IMR-90 (cell line): Measurements from ENCODE around the gene MMP10. TPM values are rescaled to one million over a fixed set of nuclear protein-coding genes. Genes with fewer than 3 reads are reported as not detected.

Experiments used
- ATAC-seq: fragments of 200-7000 bp; cut with Tn5 transposase; 2 replicates; pipeline ENCODE4 v1.9.1; 2020; ENCODE audit warnings: low read depth, mild to moderate bottlenecking, moderate library complexity
- BruUV-seq: library from RNA; stranded (reverse); fragments of 400-500 nt; replicated peaks from 2 replicates; lab custom pipeline; 2021; lab: Mats Ljungman, UMichigan
- CTCF ChIA-PET: fragments of 300-600 bp; formaldehyde crosslinking; extraction: SDS; loops from one replicate; lab custom pipeline; 2021; ENCODE audit warnings: antibody characterized with exemption; lab: Yijun Ruan, JAX
- POLR2A ChIA-PET: fragments of 300-600 bp; sonication (Branson Sonifier 250); formaldehyde crosslinking; loops from one replicate; lab custom pipeline; 2022; ENCODE audit warnings: antibody characterized with exemption; ENCODE audit not compliant: unreplicated experiment; lab: Charles Lee
- DNase-seq: peaks from one replicate; pipeline ENCODE4 v3.0.0; 2013
- H2AFZ ChIP-seq: replicated peaks from 2 replicates; pipeline ENCODE3; 2013; ENCODE audit warnings: low read length, mild to moderate bottlenecking; ENCODE audit not compliant: poor library complexity
- H2AK5ac ChIP-seq: 2 replicates; pipeline ENCODE4 v1.6.1; 2013; ENCODE audit warnings: low read depth, low read length, inconsistent platforms
- H2AK9ac ChIP-seq: replicated peaks from 2 replicates; pipeline ENCODE3; 2013; ENCODE audit warnings: mild to moderate bottlenecking, low read depth, low read length, moderate library complexity; ENCODE audit not compliant: poor library complexity
- H2BK120ac ChIP-seq: 2 replicates; pipeline ENCODE4 v1.6.1; 2013; ENCODE audit warnings: low read depth, low read length, inconsistent platforms
- H2BK15ac ChIP-seq: 3 replicates; pipeline ENCODE4 v1.6.1; 2013; ENCODE audit warnings: low read depth, low read length, inconsistent platforms
- H2BK20ac ChIP-seq: 2 replicates; pipeline ENCODE4 v1.6.1; 2013; ENCODE audit warnings: low read depth, mild to moderate bottlenecking, inconsistent platforms, low read length, moderate library complexity
- H2BK5ac ChIP-seq: 2 replicates; pipeline ENCODE4 v1.6.1; 2013; ENCODE audit warnings: mild to moderate bottlenecking, low read depth, low read length, inconsistent platforms; ENCODE audit not compliant: poor library complexity, severe bottlenecking
- H3K14ac ChIP-seq: replicated peaks from 2 replicates; pipeline ENCODE4 v1.6.1; 2013; ENCODE audit warnings: low read depth, low read length, inconsistent platforms
- H3K18ac ChIP-seq: 2 replicates; pipeline ENCODE4 v1.6.1; 2013; ENCODE audit warnings: low read depth, low read length, control low read depth
- H3K23ac ChIP-seq: 2 replicates; pipeline ENCODE4 v1.6.1; 2013; ENCODE audit warnings: low read depth, low read length, inconsistent platforms
- H3K27ac ChIP-seq: 2 replicates; pipeline ENCODE4 v1.5.1; 2013; ENCODE audit warnings: mild to moderate bottlenecking, control low read depth, low read length; ENCODE audit not compliant: insufficient read depth
- H3K27me3 ChIP-seq: 2 replicates; pipeline ENCODE4 v1.6.1; 2013; ENCODE audit warnings: low read length; ENCODE audit not compliant: control insufficient read depth, insufficient read depth
- H3K36me3 ChIP-seq: 2 replicates; pipeline ENCODE4 v1.6.1; 2013; ENCODE audit warnings: low read length, mixed read lengths; ENCODE audit not compliant: control insufficient read depth, insufficient read depth
- H3K4ac ChIP-seq: 2 replicates; pipeline ENCODE4 v1.6.1; 2013; ENCODE audit warnings: low read depth, low read length, inconsistent platforms
- H3K4me1 ChIP-seq: 2 replicates; pipeline ENCODE4 v1.6.1; 2013; ENCODE audit warnings: low read length, mixed read lengths; ENCODE audit not compliant: control insufficient read depth, insufficient read depth
- H3K4me2 ChIP-seq: 2 replicates; pipeline ENCODE4 v1.6.1; 2013; ENCODE audit warnings: low read depth, mild to moderate bottlenecking, control low read depth, low read length, moderate library complexity
- H3K4me3 ChIP-seq: 2 replicates; pipeline ENCODE4 v1.5.1; 2013; ENCODE audit warnings: low read depth, mild to moderate bottlenecking, control low read depth, low read length, moderate library complexity; ENCODE audit not compliant: insufficient read depth
- H3K56ac ChIP-seq: 2 replicates; pipeline ENCODE4 v1.6.1; 2013; ENCODE audit warnings: low read length, inconsistent platforms; ENCODE audit not compliant: insufficient read depth; ENCODE audit errors: extremely low read depth
- H3K79me1 ChIP-seq, 2 experiments: 2 replicates each; pipeline ENCODE4 v1.6.1; 2013; ENCODE audit warnings: low read length in 2 of 2, inconsistent platforms in 1 of 2, low read depth in 1 of 2
- H3K9ac ChIP-seq: 2 replicates; pipeline ENCODE4 v1.6.1; 2013; ENCODE audit warnings: low read depth, low read length, control low read depth
- H3K9me1 ChIP-seq: 2 replicates; pipeline ENCODE4 v1.6.1; 2013; ENCODE audit warnings: low read length, inconsistent platforms; ENCODE audit not compliant: insufficient read depth
- H3K9me3 ChIP-seq: 2 replicates; pipeline ENCODE4 v1.6.1; 2013; ENCODE audit warnings: low read length; ENCODE audit not compliant: control insufficient read depth, insufficient read depth
- H4K20me1 ChIP-seq: 2 replicates; pipeline ENCODE4 v1.6.1; 2013; ENCODE audit warnings: low read length, inconsistent platforms; ENCODE audit not compliant: insufficient read depth
- H4K5ac ChIP-seq: 2 replicates; pipeline ENCODE4 v1.6.1; 2013; ENCODE audit warnings: mild to moderate bottlenecking, low read depth, low read length, control low read depth
- H4K8ac ChIP-seq, 2 experiments: 2 replicates each; pipeline ENCODE4 v1.6.1; 2013; ENCODE audit warnings: low read depth in 2 of 2, low read length in 2 of 2, control low read depth in 1 of 2, inconsistent platforms in 1 of 2
- H4K91ac ChIP-seq: 2 replicates; pipeline ENCODE4 v1.6.1; 2013; ENCODE audit warnings: low read depth, low read length, inconsistent platforms; ENCODE audit not compliant: insufficient read depth
- BHLHE40 ChIP-seq: fragments of 150-350 bp; IDR thresholded peaks from 2 replicates; pipeline ENCODE4 v1.6.1; 2016; ENCODE audit warnings: mild to moderate bottlenecking, low read depth, low read length
- CEBPB ChIP-seq: IDR thresholded peaks from 2 replicates; pipeline ENCODE4 v1.6.1; 2012; ENCODE audit warnings: low read depth, low read length, improper control_type of control experiment
- CHD1 ChIP-seq: IDR thresholded peaks from 2 replicates; pipeline ENCODE4 v1.6.1; 2012; ENCODE audit warnings: low read depth, low read length, improper control_type of control experiment
- CTCF ChIP-seq: conservative IDR thresholded peaks from 2 replicates; pipeline ENCODE4 v1.5.1; 2012; ENCODE audit warnings: mild to moderate bottlenecking, low read depth, low read length, improper control_type of control experiment
- FOS ChIP-seq: fragments of 150-350 bp; IDR thresholded peaks from 2 replicates; pipeline ENCODE4 v1.6.1; 2016; ENCODE audit warnings: low read depth, low read length
- MAFK ChIP-seq: IDR thresholded peaks from 2 replicates; pipeline ENCODE4 v1.6.1; 2012; ENCODE audit warnings: low read depth, low read length, improper control_type of control experiment
- MAZ ChIP-seq: IDR thresholded peaks from 2 replicates; pipeline ENCODE4 v1.6.1; 2012; ENCODE audit warnings: low read depth, mild to moderate bottlenecking, low read length, improper control_type of control experiment, moderate library complexity, borderline replicate concordance
- NFE2L2 ChIP-seq: fragments of 150-350 bp; IDR thresholded peaks from 2 replicates; pipeline ENCODE4 v1.6.1; 2016; ENCODE audit warnings: low read depth, mild to moderate bottlenecking, low read length
- RAD21 ChIP-seq: IDR thresholded peaks from 2 replicates; pipeline ENCODE4 v1.6.1; 2012; ENCODE audit warnings: low read length, improper control_type of control experiment
- RCOR1 ChIP-seq: IDR thresholded peaks from 2 replicates; pipeline ENCODE4 v1.6.1; 2012; ENCODE audit warnings: mild to moderate bottlenecking, low read length, improper control_type of control experiment; ENCODE audit not compliant: insufficient replicate concordance
- RFX5 ChIP-seq: IDR thresholded peaks from 2 replicates; pipeline ENCODE4 v1.8.0; 2012; ENCODE audit warnings: low read depth, mild to moderate bottlenecking, low read length, moderate library complexity
- USF2 ChIP-seq: fragments of 150-350 bp; IDR thresholded peaks from 2 replicates; pipeline ENCODE4 v1.6.1; 2017; ENCODE audit warnings: mild to moderate bottlenecking, antibody characterized with exemption, low read length, low read depth
- WGBS, 2 experiments: methylation state at CpG; one replicate each; pipeline versions ENCODE4 v1.1.5 to v1.1.7; 2013; ENCODE audit warnings: missing lambda C conversion rate in 2 of 2; ENCODE audit not compliant: insufficient read length in 1 of 2; ENCODE audit errors: extremely low coverage in 2 of 2; 5-methylcytosine and 5-hydroxymethylcytosine counted together
- dilution Hi-C: fragments of 300-500 bp; cut with HindIII; formaldehyde crosslinking; loops from one replicate; pipeline ENCODE4 v1.14.3; 2018; ENCODE audit warnings: low sequenced_read_pairs; ENCODE audit not compliant: unreplicated experiment
- in situ Hi-C: fragments of 300-500 bp; cut with MboI; formaldehyde crosslinking; loops from 3 replicates; pipeline ENCODE4 v1.14.3; 2019; ENCODE audit warnings: low sequenced_read_pairs, inconsistent platforms, mixed read lengths
- intact Hi-C: fragments of 100-400 bp; cut with micrococcal nuclease; formaldehyde crosslinking; loops from 2 replicates; pipeline ENCODE4 v1.10.0; 2022
- polyA plus RNA-seq, 3 experiments: library from polyadenylated mRNA; depleted of rRNA; stranded (reverse); fragments of >200 nt; gene quantifications; 2 replicates each; pipeline ENCODE4 v1.2.3, GENCODE V29; 2012; ENCODE audit warnings: low replicate concordance in 1 of 3
- total RNA-seq: library from RNA; depleted of rRNA; stranded (reverse); fragments of >200 nt; gene quantifications from 2 replicates; pipeline ENCODE4 v1.2.3, GENCODE V29; 2012

The MMP10 gene
- total and polyA plus RNA-seq, 2 of the 4 experiments (the other 2 are of a cell fraction) = not detected

GRCh38 chr11:102724904-102725500, 55.4 kb downstream of the MMP10 start, which contains the start of gene MMP8:
Gene MMP8, minus strand, starts transcription at chr11:102724954. Its CDS starts 99 bp downstream, at chr11:102724855.
- no CpG with 5 or more reads among the region's 2 CpGs for WGBS, 2 experiments
- no peaks in the 10 kb centered on the region; the same call in 1 of the 2 replicates for H3K9me1 ChIP-seq
- peak; percentile 72 for DNase-seq
- no peaks in the 10 kb centered on the region for H3K79me1 ChIP-seq
- no peak within 1 kb of the TSS for H2BK20ac ChIP-seq
- no peak within 1 kb of the TSS; the same call in 1 of the 2 replicates for H3K4ac ChIP-seq
- peak within 1 kb of the TSS; percentile 1; the same call in 1 of the 2 replicates for H2BK120ac ChIP-seq
- BruUV-seq = no TSS peak
- ATAC-seq = peak; percentile 33; the same call in 1 of the 2 replicates
- H3K9ac ChIP-seq = no peak within 1 kb of the TSS
- H3K56ac ChIP-seq = no peak within 1 kb of the TSS
- H3K4me2 ChIP-seq = no peak within 1 kb of the TSS
- no peaks in the 10 kb centered on the region for H4K20me1 ChIP-seq
- ChIA-PET POLR2A (interaction anchor here (0.6 kb wide), 1 partner anchor 597 kb away, joined by 3 read pairs; no protein-coding TSS in a partner anchor), CTCF (interaction anchor here (1.0 kb wide), 1 partner anchor 207 kb away, joined by 3 read pairs; no protein-coding TSS in a partner anchor)
- no peak within 1 kb of the TSS for H3K18ac ChIP-seq
- H3K27me3 ChIP-seq = no peaks in the 10 kb centered on the region; the same call in 1 of the 2 replicates
- peak within 1 kb of the TSS; percentile 50; the same call in 1 of the 2 replicates for H3K14ac ChIP-seq
- peaks cover 11% of the 10 kb centered on the region for H3K4me1 ChIP-seq
- no peak within 1 kb of the TSS for H2AK5ac ChIP-seq
- no peak within 1 kb of the TSS for H2AK9ac ChIP-seq
- peak within 1 kb of the TSS; percentile 7; the same call in 1 of the 3 replicates for H2BK15ac ChIP-seq
- no peak within 1 kb of the TSS for H3K27ac ChIP-seq
- peak within 1 kb of the TSS in 1 of 2 experiments; percentile 20; a peak in 1 of 4 replicates for H4K8ac ChIP-seq
- H3K9me3 ChIP-seq = no peaks in the 10 kb centered on the region
- no peak within 1 kb of the TSS; the same call in 1 of the 2 replicates for H3K23ac ChIP-seq
- H2AFZ ChIP-seq = no peak within 1 kb of the TSS
- intact Hi-C loops (no loop called here), in situ Hi-C loops (no loop called here), dilution Hi-C loops (no loop called here)
- H2BK5ac ChIP-seq = no peak within 1 kb of the TSS
- H3K4me3 ChIP-seq = no peak within 1 kb of the TSS
- no peak within 1 kb of the TSS for H4K91ac ChIP-seq
- no peaks in the 10 kb centered on the region for H3K36me3 ChIP-seq
- H4K5ac ChIP-seq = no peak within 1 kb of the TSS
- TF ChIP-seq MAZ (no peak), FOS (no peak), NFE2L2 (no peak), RFX5 (no peak), BHLHE40 (no peak), USF2 (no peak), CTCF (no peak), MAFK (no peak), RCOR1 (no peak), RAD21 (no peak), CEBPB (no peak), CHD1 (no peak)
